A204.1 (cell line): Measurements from ENCODE around the gene SPATA31D1.
"Not testable (repeated sequence)": the region's sequence is repeated elsewhere in the genome, so short reads cannot be mapped to it uniquely, and the experiment has no call there.

Source experiments
- FAIRE-seq: peaks from 2 replicates; lab custom pipeline; 2012; peaks lifted over from hg19 to GRCh38; lab: Jason Lieb, UNC

The SPATA31D1 gene

DNA sequence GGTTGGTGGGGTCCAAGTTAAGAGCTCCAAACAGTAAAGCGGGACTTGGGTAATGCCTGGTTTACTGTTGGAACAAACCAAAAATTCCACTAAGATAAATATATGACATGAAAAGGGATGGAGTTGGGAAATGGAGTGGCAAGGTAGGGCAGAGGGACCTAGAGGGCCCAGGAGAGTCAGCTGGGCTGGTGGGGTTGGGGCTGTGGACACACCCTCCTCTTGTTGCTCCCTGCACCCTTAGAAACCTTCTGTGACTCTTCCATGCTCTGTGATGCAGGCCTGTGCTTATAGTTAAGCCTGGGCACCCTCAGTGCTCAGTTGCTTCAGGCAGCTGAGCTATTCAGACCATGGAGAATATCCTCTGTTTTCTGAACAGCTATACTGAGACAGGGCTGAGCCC lies at the start of gene SPATA31D1:
TSS of gene SPATA31D1 (plus strand) at position 301 of the 400 bp plus-strand sequence. CDS start at position 348, 47 bp downstream.
- FAIRE-seq: not testable (repeated sequence)

GRCh38 chr9:81943393-81943792 lies 45.2 kb upstream of the SPATA31D1 start, which contains the start of gene SPATA31D3:
Gene SPATA31D3 (plus strand): TSS chr9:81943500. CDS start chr9:81943586, 86 bp downstream.
- not testable (repeated sequence) for FAIRE-seq

GRCh38 chr9:81948650-81949049 lies 39.9 kb upstream of the SPATA31D1 start:
- not testable (repeated sequence) for FAIRE-seq

- FAIRE-seq: no peak
Measured at GRCh38 chr9:81953096-81953495, 35.5 kb upstream of the SPATA31D1 start.

GRCh38 chr9:81955625-81956024 lies 32.9 kb upstream of the SPATA31D1 start:
- FAIRE-seq: no peak

DNA sequence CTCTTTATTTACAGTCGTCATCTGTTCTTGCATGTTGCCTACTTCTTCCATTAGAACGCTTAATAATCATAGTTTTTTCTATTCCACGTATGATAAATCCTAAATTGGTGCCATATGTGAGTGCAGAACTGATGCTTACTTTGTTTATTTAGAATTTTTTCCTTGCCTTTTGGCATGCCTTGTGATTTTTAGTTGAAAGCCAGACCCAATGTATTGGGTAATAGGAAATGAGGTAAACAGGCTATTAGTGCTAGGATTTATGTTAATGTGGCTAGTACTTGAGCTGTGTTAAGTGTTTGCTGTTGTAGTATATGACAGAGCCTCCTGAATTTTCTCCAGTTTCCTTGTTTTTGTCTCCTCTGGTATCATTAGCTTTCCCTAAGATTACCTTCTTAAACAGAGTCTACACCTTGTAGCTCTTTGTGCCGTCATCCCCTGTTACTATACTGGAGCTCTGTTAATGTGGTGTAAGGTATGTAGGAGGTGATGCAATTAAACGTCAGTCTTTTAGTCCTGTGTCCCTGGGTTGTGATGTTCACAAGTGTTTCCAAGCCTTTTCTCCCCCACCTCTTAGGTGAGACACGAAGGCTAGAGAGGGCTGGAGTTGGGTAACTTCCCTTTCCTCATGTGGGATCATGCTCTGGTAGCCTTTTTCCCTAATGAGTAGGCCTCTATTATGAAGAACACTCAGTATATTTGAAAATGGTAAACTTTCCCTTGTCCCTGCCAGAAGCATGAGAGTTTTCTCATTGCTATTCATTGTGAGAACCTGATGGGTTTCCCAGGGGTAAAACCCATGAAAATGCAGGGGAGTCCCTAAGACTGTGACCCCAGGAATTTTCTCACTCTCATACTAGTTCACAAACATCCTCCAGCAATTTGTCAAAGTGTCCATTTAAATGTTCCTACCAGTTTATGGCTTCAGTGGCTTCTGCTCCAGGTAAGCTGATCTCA lies 24.1 kb upstream of the SPATA31D1 start:
- FAIRE-seq: no peak

DNA sequence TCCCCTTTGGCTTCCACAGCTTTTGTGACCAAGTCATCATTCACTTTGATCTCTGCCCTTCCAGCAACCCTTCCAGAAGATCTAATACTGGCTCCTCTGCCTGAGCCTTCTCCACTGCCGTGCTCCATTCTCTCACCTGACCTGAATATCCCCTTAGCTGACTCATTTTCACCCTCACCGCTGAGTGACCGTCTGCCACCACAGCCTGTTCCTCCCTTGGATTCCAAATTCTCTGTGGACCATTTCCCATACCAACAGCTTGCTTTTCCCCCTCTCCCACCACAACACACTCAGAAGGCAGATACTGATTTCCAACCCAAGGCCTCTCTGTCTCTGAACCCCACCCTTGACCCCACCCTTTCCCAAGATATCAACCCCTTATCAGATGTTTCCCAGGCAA lies 20.5 kb upstream of the SPATA31D1 start:
- no peak for FAIRE-seq

- no peak for FAIRE-seq
Measured at GRCh38 chr9:81969971-81970370, 18.6 kb upstream of the SPATA31D1 start.

- no peak for FAIRE-seq
Measured at GRCh38 chr9:81971727-81972126, 16.8 kb upstream of the SPATA31D1 start.

- FAIRE-seq: no peak
Measured at GRCh38 chr9:81974764-81975163, 13.8 kb upstream of the SPATA31D1 start.

DNA sequence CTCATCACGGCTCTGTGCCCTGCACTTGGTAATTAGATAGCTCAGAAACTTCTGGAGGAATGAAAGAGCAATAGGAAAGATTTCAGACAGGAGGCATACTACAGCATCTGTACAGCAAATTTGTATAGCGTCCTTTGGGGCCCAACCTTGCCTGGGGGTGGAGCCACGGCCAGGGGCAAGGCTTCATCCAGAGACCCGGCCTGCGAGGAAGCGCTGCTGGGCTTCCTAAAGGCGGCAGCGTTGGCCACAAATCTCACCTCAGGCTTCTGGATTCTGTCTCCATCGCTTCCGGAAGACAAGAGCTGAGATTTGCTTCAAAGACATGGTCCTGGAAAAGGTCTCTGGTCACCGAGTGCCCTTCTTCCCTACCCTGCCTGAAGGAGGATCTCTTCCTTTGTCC lies 12.2 kb upstream of the SPATA31D1 start:
- FAIRE-seq: no peak

- no peak for FAIRE-seq
Measured at GRCh38 chr9:81979196-81979595, 9.4 kb upstream of the SPATA31D1 start.

- FAIRE-seq: no peak
Measured at GRCh38 chr9:81980568-81980967, 8.0 kb upstream of the SPATA31D1 start.

- FAIRE-seq: no peak
Measured at GRCh38 chr9:81981883-81982282, 6.7 kb upstream of the SPATA31D1 start.

- FAIRE-seq: no peak
Measured at GRCh38 chr9:81984928-81985327, 3.6 kb upstream of the SPATA31D1 start.

DNA sequence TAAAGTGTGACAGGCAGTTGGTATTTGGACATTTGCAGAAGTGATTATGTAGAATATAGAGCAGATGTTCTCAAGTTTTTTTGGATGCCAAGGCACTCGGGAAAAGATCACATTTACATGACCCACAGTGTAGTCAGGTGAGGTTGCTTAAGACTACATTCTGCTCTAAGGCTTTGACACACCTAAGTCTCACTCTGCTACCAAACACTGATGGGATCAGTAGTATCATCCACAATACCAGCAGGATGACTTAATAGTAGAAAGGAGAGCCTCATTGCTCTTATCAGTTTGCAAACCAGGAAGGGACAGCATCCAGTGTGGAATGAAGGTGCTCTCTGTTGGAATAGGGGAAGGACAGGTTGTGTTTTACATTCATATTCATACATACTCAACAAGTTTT lies 2.5 kb upstream of the SPATA31D1 start:
- no peak for FAIRE-seq

- FAIRE-seq: no peak
Measured at GRCh38 chr9:81989700-81990099, 1.1 kb downstream of the SPATA31D1 start.

DNA sequence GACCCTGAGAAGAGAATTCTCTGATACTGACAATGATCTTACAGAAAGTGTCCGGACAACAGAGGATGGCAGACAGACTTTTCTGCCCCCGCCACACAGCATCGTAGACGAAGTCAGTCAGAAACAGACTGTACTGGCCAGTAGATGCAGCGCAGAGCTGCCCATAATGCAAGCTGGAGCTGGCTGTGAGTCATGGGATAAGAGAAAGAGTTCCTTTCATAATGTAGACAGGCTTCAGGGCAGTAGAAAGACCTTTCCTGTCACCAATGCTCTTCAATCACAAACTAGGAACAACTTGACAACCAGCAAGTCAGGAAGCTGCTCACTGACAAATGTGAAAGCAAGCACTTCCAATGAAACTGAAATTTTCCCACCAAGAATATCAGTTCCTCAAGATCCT lies 5.1 kb downstream of the SPATA31D1 start:
- FAIRE-seq: no peak

GRCh38 chr9:81999806-82000205 lies 11.2 kb downstream of the SPATA31D1 start:
- FAIRE-seq: no peak

DNA sequence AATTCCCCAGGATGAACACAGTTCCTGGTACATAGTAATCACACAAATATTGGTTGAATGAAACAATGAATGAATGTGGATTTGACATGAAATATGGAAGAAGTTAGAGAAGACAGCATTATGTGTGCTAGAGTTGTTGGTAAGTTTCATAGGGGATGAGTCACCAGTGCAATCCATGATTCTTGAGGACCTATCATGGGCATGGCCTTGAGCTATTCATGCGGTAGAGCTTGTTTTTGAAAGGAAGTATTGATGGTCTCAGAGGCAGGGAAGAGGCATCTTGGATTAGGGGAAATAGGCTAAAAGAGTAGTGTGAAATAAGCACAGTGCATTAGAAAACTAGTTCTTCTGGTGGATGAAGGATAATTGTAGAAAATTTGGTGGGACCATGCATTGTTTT lies 22.1 kb downstream of the SPATA31D1 start:
- no peak for FAIRE-seq

DNA sequence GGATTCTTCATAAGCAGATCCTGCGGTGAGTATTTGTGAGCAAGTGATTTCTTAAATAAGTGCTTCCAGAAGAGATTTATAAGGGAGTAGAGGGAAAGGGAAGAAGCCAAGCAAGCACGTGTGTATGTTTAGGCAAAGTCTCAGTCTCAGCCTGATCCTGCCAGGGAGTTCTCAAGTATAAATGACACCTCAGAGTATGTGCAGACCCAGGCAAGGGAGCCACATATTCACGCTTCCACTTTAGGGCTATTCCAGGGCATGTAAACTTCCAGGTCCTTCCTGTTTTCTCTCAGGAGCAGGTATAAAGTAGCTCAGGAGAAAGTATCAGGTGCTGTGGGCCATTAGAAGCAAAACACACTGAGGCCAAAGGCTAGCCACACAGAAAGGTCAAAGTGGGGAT lies 22.6 kb downstream of the SPATA31D1 start:
- FAIRE-seq: no peak

DNA sequence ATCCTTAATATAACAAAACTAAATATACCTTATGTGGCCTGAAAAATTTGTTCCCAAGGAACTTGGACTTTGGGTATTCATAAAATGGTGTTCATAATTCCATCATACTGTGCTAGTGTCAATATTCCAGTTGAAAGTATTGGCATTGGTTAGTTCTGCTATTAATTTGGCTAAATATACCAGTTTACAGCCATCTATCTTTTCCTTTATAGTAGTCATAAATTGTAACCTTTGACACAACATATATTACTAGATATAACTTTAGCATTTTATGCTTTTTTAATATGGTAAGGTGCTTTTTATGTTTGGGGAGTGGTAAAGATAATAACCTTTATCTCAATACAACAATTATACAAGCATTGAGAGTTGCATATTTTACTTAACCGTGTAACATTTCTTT lies 23.7 kb downstream of the SPATA31D1 start:
- FAIRE-seq: no peak

- FAIRE-seq: no peak
Measured at GRCh38 chr9:82020331-82020730, 31.8 kb downstream of the SPATA31D1 start.

- no peak for FAIRE-seq
Measured at GRCh38 chr9:82021198-82021597, 32.6 kb downstream of the SPATA31D1 start.
